Subcutaneous adipose tissue (tissue), 4 donors: ENCODE results near the gene FHL2. TPM values are rescaled to one million over a fixed set of nuclear protein-coding genes. Genes with fewer than 3 reads are reported as not detected.

Experiments used
- CTCF ChIP-seq: fragments of 450-650 bp; IDR thresholded peaks from one replicate; pipeline ENCODE4 v1.5.1; 2016; ENCODE audit warnings: low read depth, mild to moderate bottlenecking, control low read depth, antibody characterized with exemption, moderate library complexity
- total RNA-seq, 4 donors: library from RNA; depleted of rRNA; stranded (reverse); fragments of >200 nt; gene quantifications; one replicate each; pipeline ENCODE4 v1.1.0, GENCODE V29; 2016

FHL2 gene
- total RNA-seq, 4 donors from 2014 or later = 24.1 to 35.9 (median 30.2) TPM

GRCh38 chr2:105375001-105375561 is 23.8 kb downstream of the FHL2 start:
- TF ChIP-seq CTCF = no peak

GRCh38 chr2:105373895-105374401 is 24.9 kb downstream of the FHL2 start:
- TF ChIP-seq CTCF = no peak

GRCh38 chr2:105373344-105373781 is 25.5 kb downstream of the FHL2 start:
- no peak for TF ChIP-seq CTCF

- no peak for TF ChIP-seq CTCF
Measured at GRCh38 chr2:105371810-105372209, 27.0 kb downstream of the FHL2 start.

GRCh38 chr2:105371156-105371555 is 27.7 kb downstream of the FHL2 start:
- no peak for TF ChIP-seq CTCF

GRCh38 chr2:105369777-105370690 is 28.8 kb downstream of the FHL2 start:
- no peak for TF ChIP-seq CTCF

- no peak for TF ChIP-seq CTCF
Measured at GRCh38 chr2:105368759-105369408, 30.0 kb downstream of the FHL2 start.
